BLaER1 (cell line): ENCODE data around the gene SLC5A3.

Experiments
- H3K27ac ChIP-seq: shearing (Covaris generic); formaldehyde crosslinking; 2 replicates; pipeline ENCODE4 v1.8.1; 2022
- H3K27me3 ChIP-seq: shearing (Covaris generic); formaldehyde crosslinking; 2 replicates; pipeline ENCODE4 v1.8.1; 2022
- H3K36me3 ChIP-seq: shearing (Covaris generic); formaldehyde crosslinking; 2 replicates; pipeline ENCODE4 v1.8.1; 2022
- H3K4me1 ChIP-seq: shearing (Covaris generic); formaldehyde crosslinking; 2 replicates; pipeline ENCODE4 v1.8.1; 2022
- H3K4me2 ChIP-seq: shearing (Covaris generic); formaldehyde crosslinking; 2 replicates; pipeline ENCODE4 v1.8.1; 2022
- H3K4me3 ChIP-seq: shearing (Covaris generic); formaldehyde crosslinking; 2 replicates; pipeline ENCODE4 v1.8.1; 2022
- H3K9ac ChIP-seq: shearing (Covaris generic); formaldehyde crosslinking; 2 replicates; pipeline ENCODE4 v1.8.1; 2022
- H3K9me3 ChIP-seq: shearing (Covaris generic); formaldehyde crosslinking; 2 replicates; pipeline ENCODE4 v1.8.1; 2022
- H4K20me1 ChIP-seq: shearing (Covaris generic); formaldehyde crosslinking; 2 replicates; pipeline ENCODE4 v1.8.1; 2022
- Cebpa-rat ChIP-seq: shearing (Covaris generic); IDR thresholded peaks from 2 replicates; pipeline ENCODE4 v1.8.1; 2022

The SLC5A3 gene

DNA sequence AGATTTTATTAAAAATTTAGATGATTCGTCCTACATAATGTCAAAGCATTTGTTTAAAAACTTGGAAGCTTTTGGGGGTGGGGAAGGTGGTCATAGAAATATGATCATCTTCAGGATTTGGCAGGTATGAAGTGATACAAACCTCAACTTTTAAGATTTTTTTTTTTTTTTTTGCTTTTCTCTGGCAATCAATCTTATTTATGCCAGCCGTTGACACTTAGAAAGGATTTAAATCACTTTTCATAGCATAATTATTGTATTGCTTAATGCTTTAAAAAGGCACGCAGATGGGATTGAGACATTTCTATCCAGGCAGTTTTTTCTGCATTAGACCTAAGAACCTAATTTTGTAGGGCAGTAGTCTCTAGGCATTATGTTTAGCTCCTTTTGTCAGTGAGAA is 19.7 kb downstream of the SLC5A3 start:
- Histone ChIP-seq H3K27ac (no peak overlapping the region), H3K4me1 (no peaks in the 10 kb centered on the region), H3K4me2 (no peak overlapping the region), H3K4me3 (no peak overlapping the region), H3K27me3 (no peaks in the 10 kb centered on the region), H3K9ac (no peak overlapping the region), H3K9me3 (0 out of 2 replicates have a peak, but pooled peaks cover 6% of the 10 kb centered on the region), H4K20me1 (peaks cover 95% of the 10 kb centered on the region), H3K36me3 (peaks cover 38% of the 10 kb centered on the region)
- TF ChIP-seq Cebpa-rat: no peak

DNA sequence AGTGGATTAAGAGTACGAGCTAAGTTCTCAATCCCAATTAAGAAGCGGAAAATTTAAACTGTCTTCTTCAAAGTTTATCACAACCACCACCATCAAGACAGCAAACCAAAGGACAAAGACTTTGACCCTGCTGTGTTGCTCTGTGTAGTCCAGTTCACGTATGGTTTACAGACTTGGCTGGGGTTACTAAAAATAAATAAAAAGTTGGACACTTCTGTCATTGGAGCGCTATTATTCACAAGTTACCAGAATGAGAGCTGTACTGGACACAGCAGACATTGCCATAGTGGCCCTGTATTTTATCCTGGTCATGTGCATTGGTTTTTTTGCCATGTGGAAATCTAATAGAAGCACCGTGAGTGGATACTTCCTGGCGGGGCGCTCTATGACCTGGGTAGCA is 21.6 kb downstream of the SLC5A3 start:
- Histone ChIP-seq H3K27me3 (no peaks in the 10 kb centered on the region), H3K4me1 (no peaks in the 10 kb centered on the region)
- no peak for TF ChIP-seq Cebpa-rat

DNA sequence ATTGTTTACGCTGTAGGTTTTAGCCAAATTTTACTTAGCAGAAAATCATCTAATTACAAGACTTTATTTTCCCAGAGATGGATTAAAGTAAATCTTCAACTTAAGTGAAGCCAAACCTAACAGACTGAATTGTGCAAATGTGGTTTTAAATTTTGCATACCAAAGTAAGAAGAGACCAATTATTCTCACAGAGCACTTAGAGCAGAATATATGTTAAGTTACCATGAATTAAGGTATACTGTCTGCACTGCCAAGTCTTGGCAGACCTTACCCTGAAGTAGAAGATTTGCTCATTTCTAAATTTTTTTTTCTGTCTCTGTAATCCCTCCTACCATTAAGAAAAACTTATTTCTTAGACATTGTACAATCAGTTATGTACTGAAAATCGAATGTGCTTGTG is 24.1 kb downstream of the SLC5A3 start:
- Histone ChIP-seq H3K36me3 (peaks cover 38% of the 10 kb centered on the region), H4K20me1 (peaks cover 92% of the 10 kb centered on the region), H3K4me2 (no peak overlapping the region), H3K9ac (no peak overlapping the region), H3K27me3 (no peaks in the 10 kb centered on the region), H3K4me1 (no peaks in the 10 kb centered on the region), H3K4me3 (no peak overlapping the region), H3K27ac (no peak overlapping the region), H3K9me3 (0 out of 2 replicates have a peak, but pooled peaks cover 6% of the 10 kb centered on the region)
- no peak for TF ChIP-seq Cebpa-rat

More for the DNA sequence above, 21.6 kb downstream of the SLC5A3 start:
- Histone ChIP-seq H3K4me3 (no peak overlapping the region), H3K9ac (no peak overlapping the region), H3K36me3 (peaks cover 36% of the 10 kb centered on the region), H3K9me3 (0 out of 2 replicates have a peak, but pooled peaks cover 6% of the 10 kb centered on the region), H3K4me2 (no peak overlapping the region), H3K27ac (no peak overlapping the region), H4K20me1 (peaks cover 92% of the 10 kb centered on the region)

DNA sequence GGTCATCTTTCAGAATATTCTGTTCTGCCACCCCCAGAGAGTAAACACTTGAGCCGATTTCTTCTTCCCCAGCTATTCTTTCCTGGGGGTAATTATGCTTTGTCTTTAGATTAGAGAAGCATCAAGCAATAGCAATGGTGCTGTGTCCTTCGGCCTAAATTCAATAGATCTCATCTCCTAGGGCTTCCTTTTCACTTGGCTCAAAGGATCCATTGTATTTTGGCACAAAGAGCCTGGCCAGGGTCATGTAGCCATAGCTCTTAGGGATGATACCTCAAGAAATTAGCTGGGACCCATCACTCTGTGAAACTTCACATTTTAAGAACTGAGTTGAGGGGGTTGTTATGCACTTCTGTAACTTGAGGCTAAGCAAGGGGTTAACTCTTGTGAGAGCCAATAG is 27.0 kb downstream of the SLC5A3 start:
- H3K9ac ChIP-seq: no peak overlapping the region
- 0 out of 2 replicates have a peak, but pooled peaks cover under 1% of the 10 kb centered on the region for H3K9me3 ChIP-seq

DNA sequence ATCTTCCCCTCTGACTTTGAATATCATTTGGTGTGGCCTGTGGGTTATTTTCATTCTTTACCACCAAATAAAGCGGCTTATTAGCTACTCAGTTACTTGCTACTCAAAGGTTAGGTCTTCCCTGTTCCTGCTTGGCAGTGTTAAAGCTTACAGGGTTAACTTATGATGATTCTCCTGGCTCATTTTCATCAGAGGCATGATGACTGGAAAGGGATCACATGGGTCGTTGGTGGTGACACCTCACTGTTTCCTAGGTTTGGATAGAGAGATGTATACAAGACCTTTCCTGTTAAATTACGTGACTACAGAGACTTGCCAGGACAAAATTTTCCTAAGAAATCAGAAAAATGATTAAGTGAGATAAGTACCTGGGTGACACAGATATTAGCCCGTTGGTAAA is 27.4 kb downstream of the SLC5A3 start:
- Histone ChIP-seq H3K4me1 (no peaks in the 10 kb centered on the region), H3K27ac (no peak overlapping the region), H4K20me1 (peaks cover 85% of the 10 kb centered on the region), H3K4me2 (no peak overlapping the region), H3K4me3 (no peak overlapping the region), H3K9ac (no peak overlapping the region), H3K27me3 (no peaks in the 10 kb centered on the region), H3K36me3 (peaks cover 27% of the 10 kb centered on the region), H3K9me3 (no peaks in the 10 kb centered on the region)
- TF ChIP-seq Cebpa-rat: no peak

More for the DNA sequence above, 27.0 kb downstream of the SLC5A3 start:
- Histone ChIP-seq H3K4me3 (no peak overlapping the region), H3K27me3 (no peaks in the 10 kb centered on the region), H3K4me2 (no peak overlapping the region), H4K20me1 (peaks cover 89% of the 10 kb centered on the region), H3K4me1 (no peaks in the 10 kb centered on the region), H3K27ac (no peak overlapping the region), H3K36me3 (peaks cover 32% of the 10 kb centered on the region)
- no peak for TF ChIP-seq Cebpa-rat

DNA sequence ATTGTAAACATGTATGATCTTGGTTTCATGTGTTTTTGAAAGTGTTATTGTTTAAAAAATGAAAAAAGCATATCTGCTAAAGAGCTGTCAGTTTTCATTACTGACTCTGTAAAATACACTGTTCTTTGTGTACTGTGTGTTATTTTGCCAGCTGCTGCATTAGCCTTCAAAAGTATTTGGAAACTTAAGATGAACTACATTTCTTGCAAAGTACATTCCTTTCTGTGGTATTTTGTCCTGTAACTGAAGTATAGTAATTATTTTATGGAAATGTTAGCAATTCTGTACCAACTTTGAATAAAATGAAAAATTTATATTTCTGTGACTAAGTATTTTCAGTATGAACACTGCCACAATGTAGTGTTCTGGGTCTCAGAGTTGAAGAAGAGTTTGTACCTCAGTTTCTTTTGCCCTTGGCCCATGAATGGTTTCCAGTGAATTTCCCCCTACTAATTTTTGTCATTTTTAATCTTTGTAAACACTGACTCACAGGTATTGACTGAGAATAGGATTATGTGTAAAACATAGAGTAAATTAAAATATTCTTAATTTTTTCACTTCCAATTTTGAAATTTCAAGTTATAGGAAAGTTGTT is 32.7 kb downstream of the SLC5A3 start:
- H3K27me3 ChIP-seq: no peaks in the 10 kb centered on the region
- H3K4me3 ChIP-seq: no peak overlapping the region
- H4K20me1 ChIP-seq: peaks cover 67% of the 10 kb centered on the region; the same call in 1 of the 2 replicates
- peaks cover 22% of the 10 kb centered on the region for H3K36me3 ChIP-seq
- H3K27ac ChIP-seq: no peak overlapping the region
- H3K4me2 ChIP-seq: no peak overlapping the region
- H3K9me3 ChIP-seq: no peaks in the 10 kb centered on the region; the same call in 1 of the 2 replicates
- H3K4me1 ChIP-seq: no peaks in the 10 kb centered on the region
- H3K9ac ChIP-seq: no peak overlapping the region
- TF ChIP-seq Cebpa-rat: no peak

DNA sequence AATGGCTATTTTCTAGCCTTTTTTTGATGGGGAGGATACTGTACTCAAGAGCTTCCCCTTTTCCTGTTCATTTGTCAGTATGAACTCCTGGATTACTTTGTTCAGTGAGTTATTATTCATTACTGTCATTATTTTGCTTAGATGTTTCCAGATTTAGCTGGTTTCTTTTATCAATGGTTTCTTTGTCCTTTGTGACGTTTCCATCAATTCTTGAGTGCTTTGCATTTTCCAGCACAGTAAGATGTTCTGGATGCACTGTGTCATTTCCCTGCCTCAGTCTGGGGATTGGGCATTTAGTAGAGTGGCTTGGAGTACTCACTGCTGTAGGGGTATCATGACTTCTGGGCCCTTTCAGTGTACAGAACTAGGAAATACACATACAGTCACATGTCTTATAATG is 34.2 kb downstream of the SLC5A3 start:
- H3K4me2 ChIP-seq: no peak overlapping the region
- no peaks in the 10 kb centered on the region for H3K27me3 ChIP-seq
- H3K9me3 ChIP-seq: no peaks in the 10 kb centered on the region; the same call in 1 of the 2 replicates
- no peaks in the 10 kb centered on the region for H3K4me1 ChIP-seq
- no peak for TF ChIP-seq Cebpa-rat
- H3K36me3 ChIP-seq: peaks cover 19% of the 10 kb centered on the region
- H3K9ac ChIP-seq: no peak overlapping the region
- H3K27ac ChIP-seq: no peak overlapping the region
- peaks cover 57% of the 10 kb centered on the region; the same call in 1 of the 2 replicates for H4K20me1 ChIP-seq
- H3K4me3 ChIP-seq: no peak overlapping the region

DNA sequence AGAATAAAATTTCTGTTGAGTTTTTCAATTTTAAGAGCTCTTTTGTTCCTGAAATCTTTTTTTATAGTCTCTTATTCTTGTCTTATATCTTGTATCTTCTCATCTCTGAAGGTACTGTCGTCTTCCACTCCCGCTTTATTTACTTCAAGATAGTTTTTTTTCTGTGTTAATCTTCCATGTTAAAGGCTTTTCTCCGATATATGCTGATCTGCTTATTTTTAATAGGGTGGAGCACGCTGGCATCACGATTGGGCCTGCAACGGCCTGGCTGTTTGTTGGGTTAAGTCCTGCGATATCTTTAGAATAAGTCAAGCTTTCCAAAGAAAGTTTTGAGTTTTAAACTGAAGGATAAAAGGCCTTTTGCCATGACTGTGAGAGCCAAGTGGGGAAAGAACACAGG is 35.7 kb downstream of the SLC5A3 start:
- no peak for TF ChIP-seq Cebpa-rat
- no peak overlapping the region for H3K4me2 ChIP-seq
- H3K4me1 ChIP-seq: no peaks in the 10 kb centered on the region

DNA sequence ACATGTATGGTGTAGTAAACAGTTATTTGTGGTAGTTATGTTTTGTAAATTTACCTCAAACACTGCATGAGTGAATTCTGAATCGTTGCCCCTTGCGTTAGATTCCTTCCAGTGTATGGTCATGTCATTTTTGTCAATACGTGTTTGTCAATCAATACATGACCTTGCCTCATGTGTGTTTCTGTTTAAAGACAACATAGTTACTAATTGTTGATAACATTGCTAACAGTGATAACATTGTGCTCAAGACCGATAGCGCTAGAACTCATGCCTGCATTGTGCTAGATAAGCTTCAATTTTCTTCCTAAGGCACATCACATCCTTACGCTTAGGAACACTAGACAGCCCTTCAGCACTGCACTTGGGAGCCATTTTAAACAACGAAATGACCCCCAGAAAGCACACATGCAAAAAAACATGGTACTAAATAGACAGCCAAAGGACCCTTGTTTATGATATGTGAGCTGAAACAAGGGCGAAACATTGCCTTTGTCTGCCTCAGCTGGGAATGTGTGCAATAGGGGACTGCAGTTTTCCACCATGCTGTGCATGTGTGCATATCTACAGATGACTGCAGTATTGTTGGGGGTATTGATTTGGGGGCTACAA is 37.3 kb downstream of the SLC5A3 start:
- no peak for TF ChIP-seq Cebpa-rat
- Histone ChIP-seq H4K20me1 (peaks cover 57% of the 10 kb centered on the region; the same call in 1 of the 2 replicates), H3K4me3 (no peak overlapping the region), H3K4me2 (no peak overlapping the region), H3K27ac (no peak overlapping the region), H3K9ac (no peak overlapping the region), H3K36me3 (peaks cover 14% of the 10 kb centered on the region), H3K9me3 (no peaks in the 10 kb centered on the region; the same call in 1 of the 2 replicates), H3K27me3 (no peaks in the 10 kb centered on the region), H3K4me1 (no peaks in the 10 kb centered on the region)

More for the DNA sequence above, 35.7 kb downstream of the SLC5A3 start:
- Histone ChIP-seq H3K36me3 (peaks cover 14% of the 10 kb centered on the region), H3K9me3 (no peaks in the 10 kb centered on the region; the same call in 1 of the 2 replicates), H4K20me1 (peaks cover 54% of the 10 kb centered on the region; the same call in 1 of the 2 replicates), H3K4me3 (no peak overlapping the region), H3K27me3 (no peaks in the 10 kb centered on the region), H3K9ac (no peak overlapping the region), H3K27ac (no peak overlapping the region)

DNA sequence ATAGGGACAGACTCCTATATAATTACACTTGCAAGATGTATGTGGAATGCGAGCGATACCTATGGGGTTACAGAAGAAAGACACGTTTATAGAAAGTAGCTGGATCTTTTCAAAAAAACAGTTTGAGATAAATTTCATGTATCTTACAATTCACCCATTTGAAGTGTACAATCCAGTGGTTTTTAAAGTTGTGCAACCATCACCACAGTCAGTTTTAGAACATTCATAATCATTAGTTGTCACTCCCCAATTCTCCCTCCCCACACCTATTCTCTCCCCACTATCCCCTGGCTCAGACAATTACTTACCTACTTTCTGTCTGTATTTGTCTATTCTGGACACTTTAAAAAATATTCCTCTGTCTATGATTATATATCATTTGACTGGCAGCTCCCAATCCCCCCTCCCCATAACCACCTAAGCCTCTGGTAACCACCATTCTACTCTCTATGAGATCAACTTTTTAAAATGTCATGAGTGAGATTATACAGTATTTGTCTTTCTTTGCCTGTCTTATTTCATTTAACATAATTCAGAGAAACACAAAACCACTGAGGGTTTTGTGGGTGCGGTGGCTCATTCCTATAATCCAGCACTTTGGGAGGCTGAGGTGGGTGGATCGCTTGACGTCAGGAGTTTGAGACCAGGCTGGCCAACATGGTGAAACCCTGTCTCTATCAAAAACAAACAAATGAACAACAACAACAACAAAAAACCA is 39.1 kb downstream of the SLC5A3 start:
- Histone ChIP-seq H3K4me1 (no peaks in the 10 kb centered on the region), H3K27me3 (no peaks in the 10 kb centered on the region), H3K9me3 (peaks cover 5% of the 10 kb centered on the region), H3K4me3 (no peak overlapping the region), H3K9ac (no peak overlapping the region), H3K4me2 (no peak overlapping the region), H3K27ac (no peak overlapping the region), H4K20me1 (peaks cover 60% of the 10 kb centered on the region; the same call in 1 of the 2 replicates), H3K36me3 (peaks cover 18% of the 10 kb centered on the region; the same call in 1 of the 2 replicates)
- TF ChIP-seq Cebpa-rat: no peak
